A673 (cell line): ENCODE data around the gene KDM5A.

Experiments used
- CTCF ChIP-seq: fragments of 300-800, 200-600 bp; sonication (generic); conservative IDR thresholded peaks from 2 replicates; pipeline ENCODE4 v1.5.1; 2017; ENCODE audit warnings: low read depth, mild to moderate bottlenecking, antibody characterized with exemption, low read length, moderate library complexity, mixed read lengths
- EZH2 ChIP-seq: fragments of 200-600 bp; sonication (generic); IDR thresholded peaks from 2 replicates; pipeline ENCODE4 v1.6.1; 2017; ENCODE audit warnings: borderline replicate concordance, low read depth, mild to moderate bottlenecking, mixed read lengths, antibody characterized with exemption, low read length; ENCODE audit not compliant: poor library complexity, severe bottlenecking

GRCh38 chr12:230925-231671, 158.0 kb downstream of the KDM5A start:
- TF ChIP-seq EZH2 (no peak), CTCF (no peak)
